Measurements from ENCODE around the gene ANKH. TPM values are rescaled to one million over a fixed set of nuclear protein-coding genes. Genes with fewer than 3 reads are reported as not detected.

The ANKH gene
- total and polyA plus RNA-seq, 2 experiments from 2014 or later, result 27.6 to 29.9 TPM

DNA sequence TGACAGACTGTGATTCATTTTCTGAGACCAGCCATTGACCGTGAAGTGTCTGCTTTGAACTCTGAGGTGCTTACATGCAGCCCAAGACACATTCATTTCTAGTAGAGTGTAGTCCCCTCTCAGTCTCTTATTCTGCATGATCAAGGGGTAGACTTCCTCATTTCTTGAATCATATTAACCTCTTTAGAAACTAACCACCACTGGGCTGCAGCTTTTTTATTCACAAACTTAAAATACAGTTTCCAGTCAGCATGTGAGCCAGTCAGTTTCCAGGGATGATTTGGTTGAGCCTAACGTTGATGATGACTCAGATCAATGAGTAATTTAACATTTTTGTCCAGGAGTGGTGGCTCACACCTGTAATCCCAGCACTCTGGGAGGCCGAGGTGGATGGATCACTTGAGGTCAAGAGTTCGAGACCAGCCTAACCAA is 147.9 kb downstream of the ANKH start:
- H3K36me3 ChIP-seq (replicated peaks; ENCODE audit: insufficient read depth, low read depth), result no peaks in the 10 kb centered on the region
- DNase-seq (ENCODE audit: low spot score), result no peak
- H3K27me3 ChIP-seq, result no peaks in the 10 kb centered on the region
- H3K4me2 ChIP-seq, result no peak overlapping the region
- no peaks in the 10 kb centered on the region for H3K9me2 ChIP-seq (replicated peaks; ENCODE audit: insufficient read depth)
- peaks cover under 1% of the 10 kb centered on the region for H3K4me1 ChIP-seq (ENCODE audit: insufficient read depth)
- WGBS (ENCODE audit: low lambda C conversion rate, missing lambda C conversion rate), result 89% methylated on average over 4 of the region's 4 CpGs
- no peaks in the 10 kb centered on the region for H3K79me2 ChIP-seq
- no peaks in the 10 kb centered on the region for H3K9me3 ChIP-seq (ENCODE audit: low read depth)
- H4K20me1 ChIP-seq (ENCODE audit: insufficient read depth, poor library complexity, severe bottlenecking), result no peaks in the 10 kb centered on the region
- no peak overlapping the region for H3K4me3 ChIP-seq
- H2AFZ ChIP-seq, result no peak overlapping the region
- TF ChIP-seq EZH2phosphoT487 (IDR thresholded peaks at IDR 0.05; ENCODE audit: low read depth, severe bottlenecking, unreplicated experiment), result no peak
- no peak overlapping the region for H3K27ac ChIP-seq

DNA sequence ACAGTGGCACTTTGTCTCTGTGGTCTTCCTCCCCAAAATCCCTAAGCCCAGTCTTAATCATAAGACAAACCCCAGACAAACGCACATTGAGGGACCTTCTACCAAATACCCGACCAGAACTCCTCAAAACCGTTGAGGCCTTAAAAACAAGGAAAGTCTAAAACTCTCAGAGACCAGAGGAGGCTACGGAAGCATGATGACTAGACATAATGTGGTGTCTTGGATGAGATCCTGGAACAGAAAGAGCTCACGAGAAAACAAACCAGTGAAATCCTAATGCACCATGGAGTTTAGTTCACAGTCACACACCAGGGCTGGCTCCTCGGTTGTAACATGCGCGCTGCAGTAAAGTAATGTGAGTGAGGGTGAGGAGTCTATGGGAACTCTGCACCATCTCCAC is 148.7 kb downstream of the ANKH start:
- Histone ChIP-seq H3K79me2 (no peaks in the 10 kb centered on the region), H3K4me2 (no peak overlapping the region), H3K4me1 (ENCODE audit: insufficient read depth) (no peaks in the 10 kb centered on the region), H4K20me1 (ENCODE audit: insufficient read depth, poor library complexity, severe bottlenecking) (no peaks in the 10 kb centered on the region), H2AFZ (no peak overlapping the region), H3K27me3 (no peaks in the 10 kb centered on the region), H3K4me3 (no peak overlapping the region), H3K27ac (no peak overlapping the region), H3K9me2 (replicated peaks; ENCODE audit: insufficient read depth) (no peaks in the 10 kb centered on the region), H3K9me3 (ENCODE audit: low read depth) (no peaks in the 10 kb centered on the region), H3K36me3 (replicated peaks; ENCODE audit: insufficient read depth, low read depth) (no peaks in the 10 kb centered on the region)
- 96% methylated on average over 8 of the region's 8 CpGs for WGBS (ENCODE audit: low lambda C conversion rate, missing lambda C conversion rate)
- no peak for DNase-seq (ENCODE audit: low spot score)
- TF ChIP-seq, protein P1, sequence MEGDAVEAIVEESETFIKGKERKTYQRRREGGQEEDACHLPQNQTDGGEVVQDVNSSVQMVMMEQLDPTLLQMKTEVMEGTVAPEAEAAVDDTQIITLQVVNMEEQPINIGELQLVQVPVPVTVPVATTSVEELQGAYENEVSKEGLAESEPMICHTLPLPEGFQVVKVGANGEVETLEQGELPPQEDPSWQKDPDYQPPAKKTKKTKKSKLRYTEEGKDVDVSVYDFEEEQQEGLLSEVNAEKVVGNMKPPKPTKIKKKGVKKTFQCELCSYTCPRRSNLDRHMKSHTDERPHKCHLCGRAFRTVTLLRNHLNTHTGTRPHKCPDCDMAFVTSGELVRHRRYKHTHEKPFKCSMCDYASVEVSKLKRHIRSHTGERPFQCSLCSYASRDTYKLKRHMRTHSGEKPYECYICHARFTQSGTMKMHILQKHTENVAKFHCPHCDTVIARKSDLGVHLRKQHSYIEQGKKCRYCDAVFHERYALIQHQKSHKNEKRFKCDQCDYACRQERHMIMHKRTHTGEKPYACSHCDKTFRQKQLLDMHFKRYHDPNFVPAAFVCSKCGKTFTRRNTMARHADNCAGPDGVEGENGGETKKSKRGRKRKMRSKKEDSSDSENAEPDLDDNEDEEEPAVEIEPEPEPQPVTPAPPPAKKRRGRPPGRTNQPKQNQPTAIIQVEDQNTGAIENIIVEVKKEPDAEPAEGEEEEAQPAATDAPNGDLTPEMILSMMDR (IDR thresholded peaks at IDR 0.05; ENCODE audit: poor library complexity), result no peak
- no peak for TF ChIP-seq EZH2phosphoT487 (IDR thresholded peaks at IDR 0.05; ENCODE audit: low read depth, severe bottlenecking, unreplicated experiment)
- no peak for TF ChIP-seq EZH2 (IDR thresholded peaks at IDR 0.05; ENCODE audit: borderline replicate concordance)

DNA sequence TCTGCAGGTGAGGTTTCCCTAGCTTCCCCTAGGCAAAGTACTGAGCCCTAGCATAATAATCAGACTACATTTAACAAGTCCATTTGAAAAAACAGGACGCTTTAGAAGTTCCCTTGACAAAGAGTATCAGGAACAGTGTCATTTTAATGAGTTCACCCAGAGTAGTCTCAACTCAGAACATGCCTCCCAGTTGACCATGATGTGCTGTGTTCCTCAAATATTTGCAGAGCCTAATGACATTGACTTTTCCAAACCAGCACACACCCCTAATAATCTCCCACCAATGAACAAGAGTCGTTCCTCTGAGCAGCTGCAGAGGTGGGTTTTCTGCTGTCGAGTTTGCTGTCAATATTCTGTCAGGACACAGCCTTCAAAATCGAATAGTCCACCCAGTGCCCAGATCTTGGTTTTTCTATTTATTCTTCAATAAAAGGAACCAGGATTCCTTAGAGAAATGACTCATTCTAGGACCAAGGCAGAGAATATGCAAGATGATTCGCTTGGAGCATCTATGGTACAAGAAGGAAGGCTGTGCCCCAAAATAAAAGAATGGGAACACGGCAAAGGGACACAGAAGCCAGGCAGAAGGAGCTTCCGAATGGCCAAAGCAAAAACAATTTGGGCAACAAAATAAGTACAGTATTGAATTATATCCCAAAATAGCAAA is 149.5 kb downstream of the ANKH start:
- no peaks in the 10 kb centered on the region for H3K9me2 ChIP-seq (replicated peaks; ENCODE audit: insufficient read depth)
- H3K79me2 ChIP-seq, result no peaks in the 10 kb centered on the region
- H3K27ac ChIP-seq, result no peak overlapping the region
- no peak for DNase-seq (ENCODE audit: low spot score)
- no peak for TF ChIP-seq EZH2 (IDR thresholded peaks at IDR 0.05; ENCODE audit: borderline replicate concordance)
- TF ChIP-seq EZH2phosphoT487 (IDR thresholded peaks at IDR 0.05; ENCODE audit: low read depth, severe bottlenecking, unreplicated experiment), result no peak
- TF ChIP-seq, protein P1 (IDR thresholded peaks at IDR 0.05; ENCODE audit: poor library complexity), result no peak
- H2AFZ ChIP-seq, result no peak overlapping the region
- no peaks in the 10 kb centered on the region for H3K9me3 ChIP-seq (ENCODE audit: low read depth)
- H3K4me1 ChIP-seq (ENCODE audit: insufficient read depth), result no peaks in the 10 kb centered on the region
- no peak overlapping the region for H3K4me2 ChIP-seq
- no peak overlapping the region for H3K4me3 ChIP-seq
- peaks cover 5% of the 10 kb centered on the region for H4K20me1 ChIP-seq (ENCODE audit: insufficient read depth, poor library complexity, severe bottlenecking)
- no peaks in the 10 kb centered on the region for H3K27me3 ChIP-seq
- H3K36me3 ChIP-seq (replicated peaks; ENCODE audit: insufficient read depth, low read depth), result no peaks in the 10 kb centered on the region
- WGBS (ENCODE audit: low lambda C conversion rate, missing lambda C conversion rate), result 76% methylated on average over 7 of the region's 7 CpGs

DNA sequence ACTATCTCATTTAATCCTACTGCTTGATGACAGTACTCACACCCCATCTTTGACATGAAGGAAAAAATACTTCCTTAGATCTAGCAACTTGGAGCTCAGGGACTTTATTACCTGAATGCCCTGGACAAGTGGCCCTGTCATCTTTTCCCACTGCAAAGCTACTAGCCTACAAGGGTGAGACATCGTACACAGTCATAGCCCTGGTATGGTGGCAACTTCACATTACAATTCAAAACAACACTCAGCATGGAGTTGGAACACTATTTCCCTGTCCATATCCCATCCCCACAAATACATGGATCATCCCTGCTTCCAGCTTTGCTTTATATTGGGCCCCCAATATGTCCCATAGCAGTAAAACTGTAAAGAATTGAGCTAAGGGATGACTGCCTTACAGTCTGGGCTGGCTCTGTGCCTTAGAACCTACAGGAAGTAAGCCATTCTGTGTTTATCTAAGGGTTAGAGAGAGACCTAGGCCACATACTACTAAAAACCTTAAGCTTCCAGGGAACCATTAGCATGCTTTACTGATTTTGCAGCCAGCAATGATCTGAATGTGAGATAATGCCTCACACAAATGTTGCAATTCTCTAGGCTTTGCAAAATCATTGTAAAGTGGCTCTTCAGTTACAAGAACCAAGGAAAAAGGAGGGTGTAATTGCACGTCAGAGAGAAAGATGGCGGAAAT is 151.2 kb downstream of the ANKH start:
- no peak for TF ChIP-seq EZH2phosphoT487 (IDR thresholded peaks at IDR 0.05; ENCODE audit: low read depth, severe bottlenecking, unreplicated experiment)
- TF ChIP-seq, protein P1 (IDR thresholded peaks at IDR 0.05; ENCODE audit: poor library complexity), result no peak
- TF ChIP-seq EZH2 (IDR thresholded peaks at IDR 0.05; ENCODE audit: borderline replicate concordance), result no peak
- Histone ChIP-seq H3K27ac (no peak overlapping the region), H3K4me2 (no peak overlapping the region), H3K79me2 (no peaks in the 10 kb centered on the region), H3K4me3 (no peak overlapping the region), H4K20me1 (ENCODE audit: insufficient read depth, poor library complexity, severe bottlenecking) (peaks cover 6% of the 10 kb centered on the region), H3K9me3 (ENCODE audit: low read depth) (no peaks in the 10 kb centered on the region), H2AFZ (no peak overlapping the region), H3K4me1 (ENCODE audit: insufficient read depth) (no peaks in the 10 kb centered on the region), H3K27me3 (no peaks in the 10 kb centered on the region), H3K9me2 (replicated peaks; ENCODE audit: insufficient read depth) (no peaks in the 10 kb centered on the region), H3K36me3 (replicated peaks; ENCODE audit: insufficient read depth, low read depth) (no peaks in the 10 kb centered on the region)
- DNase-seq (ENCODE audit: low spot score), result no peak
- WGBS (ENCODE audit: low lambda C conversion rate, missing lambda C conversion rate), result 88% methylated on average over 3 of the region's 3 CpGs
